GM18873 (cell line): ENCODE measurements around the gene CRKL.
A peak's percentile ranks its signal among the peaks of the same experiment; 100 is the strongest.

Experiments
- ATAC-seq: cut with Tn5 transposase; IDR thresholded peaks from one replicate; pipeline ENCODE4 v1.9.1; 2021; ENCODE audit warnings: mild to moderate bottlenecking, moderate library complexity, moderate number of reproducible peaks; ENCODE audit not compliant: unreplicated experiment, low FRiP score

The CRKL gene

DNA sequence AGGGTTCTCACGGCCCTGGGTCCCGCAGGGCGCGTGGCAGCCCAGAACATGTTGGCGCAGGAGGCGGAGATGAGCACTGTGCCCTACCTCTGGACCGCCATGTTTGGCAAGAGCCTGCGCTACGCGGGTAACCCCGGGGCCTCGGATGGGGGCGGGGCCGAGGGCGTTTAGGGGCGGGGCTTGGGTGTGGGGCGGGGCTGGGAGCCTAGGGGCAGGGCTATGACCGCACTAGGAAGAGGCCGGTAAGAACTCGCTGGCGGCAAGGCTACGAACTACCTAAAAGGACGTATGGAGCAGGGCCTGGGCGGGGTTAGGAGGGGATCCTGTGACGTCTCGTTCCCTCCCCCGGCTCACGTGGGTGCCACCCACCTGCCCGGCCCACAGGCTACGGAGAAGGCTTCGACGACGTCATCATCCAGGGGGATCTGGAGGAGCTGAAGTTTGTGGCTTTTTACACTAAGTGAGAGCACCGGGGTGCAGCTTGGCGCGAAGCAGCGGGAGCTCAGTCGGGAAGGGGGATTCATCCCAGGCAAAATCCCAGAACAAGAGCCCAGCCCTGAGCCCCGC lies 62.1 kb downstream of the CRKL start:
- no peak for ATAC-seq

DNA sequence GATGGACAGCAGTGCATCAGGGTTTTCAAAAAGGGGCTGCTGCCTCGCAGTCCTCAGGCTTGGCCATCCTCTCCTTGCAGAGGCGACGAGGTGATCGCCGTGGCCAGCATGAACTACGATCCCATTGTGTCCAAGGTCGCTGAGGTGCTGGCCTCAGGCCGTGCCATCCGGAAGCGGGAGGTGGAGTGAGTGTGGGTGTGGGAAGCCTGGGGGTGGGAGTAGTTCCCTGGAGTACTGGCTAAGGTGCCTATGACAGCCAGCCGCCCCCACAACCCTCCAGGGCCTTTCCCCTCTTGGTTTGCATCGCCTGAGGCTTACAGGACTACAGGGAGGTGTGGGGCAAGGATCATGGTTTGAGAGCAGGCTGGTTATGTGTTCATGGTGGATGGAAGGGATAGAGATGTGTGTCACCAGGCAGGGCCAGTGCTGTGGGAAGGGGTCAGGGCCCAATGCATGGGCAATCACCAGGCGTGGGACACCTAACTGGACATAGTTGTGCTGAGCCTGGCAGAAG lies 62.8 kb downstream of the CRKL start:
- no peak for ATAC-seq

DNA sequence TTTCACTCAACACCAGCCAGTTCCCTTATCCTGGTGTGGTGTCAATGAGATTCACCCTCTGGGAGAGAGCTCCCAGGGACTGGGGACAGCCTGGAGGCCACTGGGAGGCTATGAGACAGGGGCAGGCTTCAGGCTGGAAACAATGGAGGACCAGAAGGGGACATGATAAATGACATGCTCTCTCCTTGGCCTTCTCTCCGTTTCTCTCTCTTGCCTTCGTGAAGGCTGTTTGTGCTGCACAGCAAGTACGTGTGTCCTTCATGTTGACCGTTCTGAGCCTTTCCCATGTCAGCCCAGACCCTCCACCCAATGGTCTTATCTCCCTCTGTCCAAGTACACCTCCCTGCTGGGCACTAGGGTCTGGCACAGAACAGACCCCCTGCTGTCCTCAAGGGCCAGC lies 63.3 kb downstream of the CRKL start:
- ATAC-seq = no peak

DNA sequence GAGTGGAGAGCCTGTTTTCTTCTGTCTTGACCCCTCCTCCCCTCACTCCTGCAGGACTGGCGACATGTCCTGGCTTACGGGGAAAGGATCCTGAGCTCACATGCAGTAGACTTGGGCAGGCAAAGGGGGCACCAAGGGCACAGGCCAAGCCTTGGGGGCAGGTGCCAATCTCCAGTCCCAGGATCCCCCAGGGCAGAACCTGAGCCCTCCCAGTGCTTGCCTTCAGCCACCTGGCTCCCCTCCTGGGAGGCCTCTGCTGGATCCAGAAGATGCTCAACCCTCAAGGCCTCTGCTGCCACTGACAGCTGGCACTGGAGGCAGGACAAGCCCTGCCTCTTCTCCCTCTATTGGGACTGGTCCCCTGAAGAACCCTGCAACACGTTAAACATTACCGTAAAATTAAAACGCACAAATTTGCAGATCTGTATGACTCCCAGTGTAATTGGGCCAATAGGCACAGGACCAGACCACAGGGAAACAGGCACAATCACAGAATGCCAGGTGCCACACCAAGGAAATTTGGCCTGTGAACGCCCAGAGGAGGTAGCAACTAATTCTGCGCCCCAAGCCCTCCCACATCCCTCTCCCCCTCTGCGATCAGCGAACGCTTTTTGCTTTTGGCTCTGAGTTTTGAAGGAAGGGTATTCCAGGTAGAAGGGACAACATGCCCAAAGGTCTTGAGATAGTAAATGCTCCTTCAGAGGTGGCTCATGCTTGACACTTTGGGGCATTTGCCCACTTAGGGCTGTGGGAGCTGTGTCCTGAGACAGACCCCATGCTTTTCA lies 63.9 kb downstream of the CRKL start:
- ATAC-seq = no peak

DNA sequence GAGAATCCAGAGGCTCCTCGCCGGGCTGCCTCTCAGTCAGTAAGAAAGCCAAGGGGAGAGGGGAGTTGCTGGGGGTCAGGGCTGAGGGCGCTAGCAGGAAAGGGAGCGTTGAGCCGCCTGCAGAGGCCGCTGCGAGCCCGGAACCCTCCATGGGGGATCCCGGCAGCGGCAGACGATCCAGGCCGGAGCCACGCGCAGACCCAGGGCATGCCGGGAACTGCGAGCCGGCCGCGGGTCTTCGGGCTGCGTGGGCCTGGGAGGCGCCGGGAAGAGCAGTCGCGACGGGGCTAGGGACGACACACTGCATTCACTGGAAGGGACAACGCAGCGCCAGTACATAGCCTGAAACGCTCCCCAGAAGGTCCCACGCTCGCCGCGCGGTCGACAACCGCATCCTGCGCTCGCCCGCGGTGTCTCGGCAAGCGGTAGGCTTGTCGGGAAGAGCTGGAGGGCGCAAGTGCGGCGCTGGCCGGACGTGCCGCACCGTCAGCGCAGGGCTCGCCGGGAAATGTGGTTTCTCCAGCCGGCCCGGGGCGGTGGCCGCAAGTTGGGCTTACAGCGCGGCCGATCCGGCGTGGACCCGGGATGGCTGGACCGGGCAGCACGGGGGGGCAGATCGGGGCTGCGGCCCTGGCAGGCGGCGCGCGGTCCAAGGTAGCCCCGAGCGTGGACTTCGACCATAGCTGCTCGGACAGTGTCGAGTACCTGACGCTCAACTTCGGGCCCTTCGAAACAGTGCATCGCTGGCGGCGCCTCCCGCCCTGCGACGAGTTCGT lies 64.8 kb downstream of the CRKL start, which contains the start of gene LZTR1:
Gene LZTR1, plus strand, starts transcription at position 511 of the 776 bp plus-strand sequence. Its CDS starts 75 bp downstream, at position 586.
- ATAC-seq = peak; percentile 76

DNA sequence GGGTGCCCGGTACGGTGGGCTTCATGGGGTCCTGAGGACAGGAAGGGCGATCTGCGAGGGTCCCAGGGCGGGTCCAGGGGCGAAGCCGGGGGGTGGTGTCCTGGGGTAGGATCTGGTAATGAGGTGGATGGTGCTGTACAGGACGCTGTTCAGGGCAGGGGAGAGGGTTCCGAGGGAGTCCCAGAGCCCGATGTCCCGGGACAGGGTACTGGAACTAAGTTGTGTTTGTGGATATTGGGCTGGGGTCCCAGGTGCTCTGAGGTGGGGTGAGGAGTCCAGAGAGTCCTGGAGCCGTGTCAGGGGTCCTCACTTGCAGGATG lies 65.3 kb downstream of the CRKL start:
- ATAC-seq = peak; percentile 11

DNA sequence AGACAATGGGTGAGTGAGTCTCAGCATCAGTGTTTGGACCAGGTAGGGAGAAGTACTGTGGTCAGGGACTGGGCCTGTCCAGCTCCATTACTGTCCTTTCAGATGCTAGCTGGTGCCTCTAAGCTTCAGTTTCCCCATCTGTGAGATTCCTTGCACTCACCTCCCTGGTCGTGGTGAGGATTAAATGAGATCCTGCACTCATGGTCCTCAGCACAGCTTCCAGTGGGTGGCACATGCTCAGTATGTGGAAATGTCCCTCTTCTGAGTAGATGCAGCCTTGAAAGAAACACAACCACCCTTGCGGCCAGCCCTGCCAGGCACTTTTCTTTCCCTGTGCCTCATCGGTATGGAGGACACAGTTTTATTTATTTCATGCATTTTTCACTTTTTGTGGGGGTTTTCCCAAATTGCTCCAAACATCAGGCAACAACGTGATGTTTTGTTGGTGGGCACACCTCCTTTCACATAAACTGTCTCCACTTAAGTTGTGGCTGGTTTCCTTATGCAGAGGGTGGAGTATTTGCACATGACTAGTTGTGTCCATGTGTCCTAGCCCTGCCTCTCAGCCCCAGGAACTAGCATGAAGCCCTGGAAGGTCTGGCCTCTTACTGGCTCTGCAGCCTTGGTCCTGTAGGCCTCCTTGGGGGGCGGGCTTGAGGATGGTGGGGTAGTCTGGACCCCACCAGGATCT lies 66.0 kb downstream of the CRKL start:
- no peak for ATAC-seq

DNA sequence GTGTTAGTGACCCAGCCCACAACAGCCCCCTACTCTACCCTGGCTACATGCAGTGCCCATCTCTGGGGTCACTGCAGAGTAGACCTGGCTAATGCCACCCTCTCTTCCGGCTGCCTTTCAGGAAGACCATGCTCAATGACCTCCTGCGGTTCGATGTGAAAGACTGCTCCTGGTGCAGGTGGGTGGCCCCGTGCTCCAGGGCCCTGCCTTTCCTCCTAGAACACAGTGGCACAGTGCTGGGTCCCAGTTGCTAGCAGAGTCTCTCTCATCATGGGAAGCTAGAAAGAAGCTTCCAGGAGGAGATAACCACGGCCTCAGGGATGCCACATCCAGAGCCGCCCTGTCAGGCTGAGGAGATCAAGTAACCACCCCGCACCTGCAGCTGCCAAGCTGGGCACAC lies 68.5 kb downstream of the CRKL start:
- ATAC-seq = no peak

DNA sequence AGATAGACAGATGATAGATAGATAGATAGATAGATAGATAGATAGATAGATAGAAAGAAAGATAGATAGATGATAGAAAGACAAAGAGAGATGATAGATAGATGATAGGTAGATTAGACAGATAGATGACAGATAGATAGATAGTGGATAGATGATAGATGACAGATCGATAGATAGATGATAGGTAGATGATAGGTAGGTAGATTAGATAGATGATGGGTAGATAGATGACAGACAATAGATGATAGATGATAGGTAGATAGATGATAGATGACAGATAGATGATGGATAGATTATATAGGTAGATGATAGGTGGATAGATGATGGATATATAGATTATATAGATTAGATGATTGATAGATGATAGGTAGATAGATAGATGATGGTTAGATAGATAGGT lies 69.2 kb downstream of the CRKL start:
- ATAC-seq = no peak

DNA sequence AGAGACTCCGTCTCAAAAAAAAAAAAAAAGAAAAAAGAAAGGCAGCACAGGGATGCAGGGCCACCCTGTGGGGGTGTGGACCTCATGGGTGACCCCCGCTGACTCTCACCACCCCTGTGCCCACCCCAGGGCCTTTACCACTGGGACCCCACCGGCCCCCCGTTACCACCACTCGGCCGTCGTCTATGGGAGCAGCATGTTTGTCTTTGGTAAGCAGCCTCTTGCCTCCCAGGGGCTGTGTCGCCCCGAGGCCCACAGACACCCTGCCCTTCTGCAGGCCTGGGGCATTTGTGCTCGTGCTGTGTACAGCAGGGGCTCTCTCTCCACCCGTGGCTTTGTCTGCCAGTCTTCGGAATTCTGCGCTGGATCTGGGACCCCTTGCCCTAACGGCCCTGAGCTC lies 70.2 kb downstream of the CRKL start:
- no peak for ATAC-seq

DNA sequence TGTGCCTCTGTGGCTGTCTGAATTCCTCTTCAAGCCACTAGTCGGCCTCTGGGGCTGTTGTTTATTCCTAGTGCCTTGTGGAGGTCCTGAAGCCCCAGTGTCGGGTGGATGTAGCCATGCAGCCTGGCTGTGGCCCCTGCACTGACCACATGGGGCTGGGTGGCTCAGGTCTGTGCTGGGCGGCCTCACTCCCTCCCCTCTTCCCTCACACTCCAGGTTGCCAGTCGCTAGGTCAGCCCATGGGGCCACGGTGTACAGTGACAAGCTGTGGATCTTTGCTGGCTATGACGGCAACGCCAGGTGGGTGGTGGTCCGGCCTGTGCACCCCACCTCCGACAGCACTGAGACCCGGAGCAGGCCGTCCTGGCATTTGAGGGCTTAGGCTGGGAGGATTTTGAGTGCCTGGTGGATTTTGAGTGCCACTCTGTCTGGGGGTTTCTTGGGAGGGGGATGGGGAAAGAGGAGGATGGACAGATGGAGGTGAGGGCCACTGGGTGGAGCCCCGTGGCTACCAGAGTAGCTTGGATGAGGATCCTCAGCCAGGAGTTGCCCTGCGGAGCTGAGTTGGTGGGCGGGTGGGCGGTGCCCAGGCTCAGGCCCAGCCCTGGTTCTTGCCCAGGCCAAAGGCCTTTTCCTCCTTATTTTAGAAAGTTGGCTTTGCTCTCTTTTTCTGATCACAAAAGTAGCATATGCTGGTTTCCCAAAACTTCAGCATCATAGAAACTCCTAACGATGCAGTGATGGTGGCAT lies 71.5 kb downstream of the CRKL start:
- ATAC-seq = no peak

DNA sequence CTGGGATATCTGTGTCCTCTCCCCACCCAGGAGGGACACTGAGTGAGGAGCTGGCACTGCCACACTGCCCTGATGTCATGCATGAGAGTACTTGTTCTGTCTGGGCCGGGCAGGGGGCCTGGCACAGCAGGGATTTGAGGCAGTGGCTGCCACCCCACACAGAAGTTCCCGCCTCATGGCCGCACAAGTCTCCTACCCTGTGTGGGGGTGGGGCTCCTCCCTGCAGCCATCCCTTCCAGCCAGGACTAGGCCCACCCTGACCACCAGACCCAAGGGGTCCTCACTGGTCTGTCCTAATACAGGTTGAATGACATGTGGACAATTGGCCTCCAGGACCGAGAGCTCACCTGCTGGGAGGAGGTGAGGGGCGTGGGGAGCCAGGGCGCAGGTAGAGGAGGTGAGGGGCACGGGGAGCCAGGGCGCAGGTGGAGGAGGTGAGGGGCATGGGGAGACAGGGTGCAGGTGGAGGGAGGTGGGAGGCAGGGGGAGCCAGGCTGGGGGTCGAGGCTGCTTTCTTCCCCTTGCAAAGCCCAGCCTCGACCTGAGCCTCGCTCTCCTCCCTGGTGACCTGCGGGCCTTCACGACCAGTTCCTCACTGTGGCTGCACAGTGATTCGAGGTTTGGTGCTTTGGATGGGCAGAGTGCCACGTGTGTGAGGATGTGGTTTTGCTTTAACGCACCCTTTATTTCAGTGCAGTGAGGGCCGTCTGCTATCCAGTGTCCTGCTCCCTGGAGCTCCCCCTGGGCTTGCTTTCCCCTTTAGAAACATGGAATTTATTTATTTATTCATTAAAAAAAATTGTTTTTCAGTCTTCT lies 72.3 kb downstream of the CRKL start:
- ATAC-seq = no peak

DNA sequence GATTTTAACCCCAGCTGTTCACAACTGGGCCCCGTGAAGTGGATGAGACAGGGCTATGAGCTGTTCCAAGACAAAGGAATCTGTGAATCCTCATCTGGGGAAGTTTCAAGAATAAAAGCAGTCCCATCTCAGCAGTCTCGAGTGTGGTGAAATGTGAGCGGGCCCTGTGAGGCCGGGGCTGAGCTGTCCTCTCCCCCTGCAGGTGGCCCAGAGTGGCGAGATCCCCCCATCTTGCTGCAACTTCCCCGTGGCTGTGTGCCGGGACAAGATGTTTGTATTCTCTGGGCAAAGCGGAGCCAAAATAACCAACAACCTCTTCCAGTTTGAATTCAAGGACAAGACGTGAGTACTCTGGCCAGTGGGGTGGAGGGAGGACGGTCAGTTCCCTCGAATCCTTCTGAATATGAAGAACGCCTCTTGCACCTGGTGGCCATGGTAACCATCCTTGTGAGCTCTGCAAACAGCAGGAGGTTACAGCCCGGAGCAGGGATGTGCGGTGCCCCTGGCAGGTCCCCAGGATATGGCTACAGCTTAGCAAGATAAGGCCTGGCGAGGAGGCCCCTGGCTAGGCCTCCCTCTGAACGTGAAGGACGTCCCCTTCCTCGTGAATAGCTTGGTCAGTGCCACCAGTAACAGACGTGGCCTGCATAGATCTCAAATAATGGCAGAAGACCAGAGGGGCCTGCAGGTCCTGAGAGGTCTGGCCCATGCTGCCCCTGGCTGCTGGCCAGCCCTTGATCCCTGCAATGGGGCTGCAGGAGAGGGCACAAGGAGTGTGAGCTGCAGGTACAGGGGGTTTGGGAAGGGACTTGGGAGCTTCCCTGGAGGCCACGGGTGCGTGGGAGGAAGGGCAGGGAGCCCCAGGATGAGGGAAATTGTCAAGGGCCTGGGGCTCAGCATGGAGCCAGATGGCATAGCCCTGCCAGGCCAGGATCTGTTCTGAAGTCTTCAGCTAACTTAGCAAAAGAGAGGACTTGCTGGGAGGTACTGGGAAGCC lies 73.3 kb downstream of the CRKL start:
- ATAC-seq = no peak

DNA sequence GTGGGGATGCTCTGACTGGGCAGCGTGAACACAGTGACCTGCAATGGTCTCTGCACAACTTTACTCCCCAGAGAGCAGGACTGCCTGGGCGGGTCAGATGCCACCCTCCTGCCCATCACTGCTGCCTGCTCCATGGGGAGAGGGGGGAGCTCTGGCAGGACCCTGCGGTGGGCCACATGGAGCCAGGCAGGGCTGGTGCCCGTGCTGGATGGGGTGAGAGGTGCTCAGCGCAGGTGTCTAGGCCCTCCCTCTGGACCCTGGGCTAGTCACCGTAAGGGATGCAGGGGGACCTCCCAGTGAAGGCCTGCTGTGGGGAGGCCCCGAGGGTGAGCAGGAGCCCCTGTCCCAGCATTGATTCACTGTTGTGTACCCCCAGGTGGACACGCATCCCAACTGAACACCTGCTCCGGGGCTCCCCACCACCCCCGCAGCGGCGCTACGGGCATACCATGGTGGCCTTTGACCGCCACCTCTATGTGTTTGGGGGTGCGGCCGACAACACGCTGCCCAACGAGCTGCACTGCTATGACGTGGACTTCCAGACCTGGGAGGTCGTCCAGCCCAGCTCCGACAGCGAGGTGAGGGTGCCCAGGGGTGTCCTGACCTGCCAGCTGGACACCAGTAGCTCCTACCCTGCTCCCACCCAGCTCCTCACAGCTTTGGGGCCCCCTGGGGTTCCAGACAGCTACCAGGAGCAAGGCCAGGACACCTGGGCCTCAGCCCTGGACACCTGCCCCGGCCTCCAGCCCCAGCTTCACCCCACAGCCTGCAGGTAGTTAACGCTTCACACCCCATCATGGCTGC lies 74.2 kb downstream of the CRKL start:
- ATAC-seq = no peak

DNA sequence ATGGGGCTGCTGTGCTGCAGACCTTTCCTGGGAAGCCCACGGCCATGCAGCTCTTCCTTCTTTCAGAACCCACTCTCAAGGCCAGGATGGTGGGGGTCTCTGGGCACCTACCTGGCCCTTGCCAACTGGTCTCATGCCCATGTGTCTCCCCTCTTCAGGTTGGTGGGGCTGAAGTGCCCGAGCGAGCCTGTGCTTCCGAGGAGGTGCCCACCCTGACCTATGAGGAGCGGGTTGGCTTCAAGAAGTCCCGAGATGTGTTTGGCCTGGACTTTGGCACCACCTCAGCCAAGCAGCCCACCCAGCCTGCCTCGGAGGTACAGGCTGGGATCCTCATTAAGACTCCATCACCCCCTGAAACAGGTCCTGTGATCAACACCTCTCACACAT lies 74.8 kb downstream of the CRKL start:
- ATAC-seq = no peak

DNA sequence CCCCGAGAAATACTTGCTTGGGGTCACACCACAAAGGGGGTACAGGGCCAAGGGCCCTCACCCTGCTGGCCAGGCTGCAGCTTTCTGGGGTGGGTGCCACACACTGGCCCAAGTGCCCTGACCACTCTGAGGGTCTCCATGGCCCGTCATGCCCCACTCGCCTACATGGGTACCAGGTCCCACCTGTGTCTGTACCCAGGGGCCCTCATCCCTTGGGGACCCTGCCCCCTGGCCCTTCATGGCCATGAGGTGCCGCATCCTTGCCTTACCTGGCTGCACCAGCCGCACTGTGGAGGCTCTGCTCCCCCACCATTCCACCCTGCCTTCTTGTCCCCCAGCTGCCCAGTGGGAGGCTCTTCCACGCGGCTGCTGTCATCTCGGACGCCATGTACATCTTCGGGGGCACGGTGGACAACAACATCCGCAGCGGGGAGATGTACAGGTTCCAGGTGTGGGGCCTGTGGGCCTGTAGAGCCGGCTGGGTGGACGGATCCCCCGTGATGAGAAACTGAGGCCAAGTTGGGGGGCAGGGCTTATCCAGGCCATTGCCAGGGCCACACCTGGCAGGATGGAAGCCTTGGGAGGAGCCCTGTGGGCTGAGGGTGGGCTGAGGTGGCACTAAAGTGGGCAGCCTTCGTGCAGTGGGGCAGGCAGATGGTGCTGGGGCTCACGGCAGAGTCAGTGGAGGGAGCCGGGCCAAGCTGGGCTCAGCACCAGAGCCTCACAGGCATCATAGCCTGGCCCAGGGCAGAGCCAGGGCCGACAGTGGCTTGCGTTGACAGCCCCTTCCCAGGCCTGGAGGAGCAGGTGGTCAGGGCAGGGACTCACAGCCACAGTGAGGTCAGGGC lies 75.5 kb downstream of the CRKL start:
- ATAC-seq = no peak
